OCI-LY7 (cell line): ENCODE data around the gene FAM32A.

Source experiments
- EZH2phosphoT487 ChIP-seq: fragments of 200-600 bp; sonication (generic); IDR thresholded peaks from 2 replicates; pipeline ENCODE4 v1.6.1; 2018; ENCODE audit warnings: low read depth, borderline replicate concordance, mild to moderate bottlenecking, mixed run types, antibody characterized with exemption, low read length, moderate library complexity, mixed read lengths
- TF ChIP-seq, protein P1 (sequence below): fragments of 200-600 bp; sonication (generic); conservative IDR thresholded peaks from 2 replicates; pipeline ENCODE4 v1.5.1; 2014; ENCODE audit warnings: mild to moderate bottlenecking, antibody characterized with exemption, low read length, moderate library complexity, mixed read lengths

- TF ChIP-seq, protein P1, sequence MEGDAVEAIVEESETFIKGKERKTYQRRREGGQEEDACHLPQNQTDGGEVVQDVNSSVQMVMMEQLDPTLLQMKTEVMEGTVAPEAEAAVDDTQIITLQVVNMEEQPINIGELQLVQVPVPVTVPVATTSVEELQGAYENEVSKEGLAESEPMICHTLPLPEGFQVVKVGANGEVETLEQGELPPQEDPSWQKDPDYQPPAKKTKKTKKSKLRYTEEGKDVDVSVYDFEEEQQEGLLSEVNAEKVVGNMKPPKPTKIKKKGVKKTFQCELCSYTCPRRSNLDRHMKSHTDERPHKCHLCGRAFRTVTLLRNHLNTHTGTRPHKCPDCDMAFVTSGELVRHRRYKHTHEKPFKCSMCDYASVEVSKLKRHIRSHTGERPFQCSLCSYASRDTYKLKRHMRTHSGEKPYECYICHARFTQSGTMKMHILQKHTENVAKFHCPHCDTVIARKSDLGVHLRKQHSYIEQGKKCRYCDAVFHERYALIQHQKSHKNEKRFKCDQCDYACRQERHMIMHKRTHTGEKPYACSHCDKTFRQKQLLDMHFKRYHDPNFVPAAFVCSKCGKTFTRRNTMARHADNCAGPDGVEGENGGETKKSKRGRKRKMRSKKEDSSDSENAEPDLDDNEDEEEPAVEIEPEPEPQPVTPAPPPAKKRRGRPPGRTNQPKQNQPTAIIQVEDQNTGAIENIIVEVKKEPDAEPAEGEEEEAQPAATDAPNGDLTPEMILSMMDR: no peak
- TF ChIP-seq EZH2phosphoT487: no peak
These were observed 18.2 kb downstream of the FAM32A start for GRCh38 chr19:16203256-16204004.
